MM.1S (cell line): Measurements from ENCODE around the gene CDC37.
"Not testable (repeated sequence)": the region's sequence is repeated elsewhere in the genome, so short reads cannot be mapped to it uniquely, and the experiment has no call there.

Source experiments
- DNase-seq: peaks from one replicate; pipeline ENCODE4 v3.0.0-alpha.2; 2015
- H2AFZ ChIP-seq: fragments of 300-600 bp; sonication (generic); 2 replicates; pipeline ENCODE4 v1.6.0; 2016; ENCODE audit warnings: antibody characterized with exemption, low read length
- H3F3A ChIP-seq: fragments of 300-600 bp; sonication (generic); 2 replicates; pipeline ENCODE4 v1.6.1; 2016; ENCODE audit warnings: mild to moderate bottlenecking, antibody characterized with exemption, low read length, moderate library complexity, mixed read lengths; ENCODE audit not compliant: insufficient read depth
- H3K27ac ChIP-seq: fragments of 300-600 bp; sonication (generic); 2 replicates; pipeline ENCODE4 v1.5.1; 2016; ENCODE audit warnings: mild to moderate bottlenecking, low read length
- H3K27me3 ChIP-seq: fragments of 300-600 bp; sonication (generic); replicated peaks from 2 replicates; pipeline ENCODE4 v1.6.0; 2016; ENCODE audit warnings: low read length; ENCODE audit not compliant: insufficient read depth
- H3K36me3 ChIP-seq: fragments of 300-600 bp; sonication (generic); replicated peaks from 2 replicates; pipeline ENCODE4 v1.6.1; 2016; ENCODE audit warnings: mild to moderate bottlenecking, low read length, mixed read lengths; ENCODE audit not compliant: insufficient read depth
- H3K4me1 ChIP-seq: fragments of 300-600 bp; sonication (generic); 2 replicates; pipeline ENCODE4 v1.6.1; 2016; ENCODE audit warnings: low read length, mixed read lengths
- H3K4me2 ChIP-seq: fragments of 300-600 bp; sonication (generic); 2 replicates; pipeline ENCODE4 v1.6.0; 2016; ENCODE audit warnings: low read depth, low read length
- H3K4me3 ChIP-seq: fragments of 300-600 bp; sonication (generic); 2 replicates; pipeline ENCODE4 v1.5.1; 2016; ENCODE audit warnings: low read length, mixed read lengths
- H3K79me2 ChIP-seq: fragments of 300-600 bp; sonication (generic); 2 replicates; pipeline ENCODE4 v1.6.1; 2016; ENCODE audit warnings: mixed run types, low read length, mixed read lengths
- H3K9ac ChIP-seq: fragments of 300-600 bp; sonication (generic); 2 replicates; pipeline ENCODE4 v1.6.1; 2016; ENCODE audit warnings: low read length, mixed read lengths
- H3K9me2 ChIP-seq: fragments of 300-600 bp; sonication (generic); replicated peaks from 2 replicates; pipeline ENCODE4 v1.6.1; 2016; ENCODE audit warnings: mild to moderate bottlenecking, low read length, mixed read lengths; ENCODE audit not compliant: insufficient read depth
- H3K9me3 ChIP-seq: fragments of 300-600 bp; sonication (generic); replicated peaks from 2 replicates; pipeline ENCODE4 v1.6.1; 2016; ENCODE audit warnings: mild to moderate bottlenecking, low read length, mixed read lengths; ENCODE audit not compliant: insufficient read depth
- H4K20me1 ChIP-seq: fragments of 300-600 bp; sonication (generic); 2 replicates; pipeline ENCODE4 v1.6.1; 2016; ENCODE audit warnings: mild to moderate bottlenecking, low read length, moderate library complexity, mixed read lengths; ENCODE audit not compliant: insufficient read depth
- EZH2 ChIP-seq: fragments of 300-600 bp; sonication (generic); optimal IDR thresholded peaks from 2 replicates; pipeline ENCODE3; 2017; ENCODE audit warnings: low read depth, mild to moderate bottlenecking, antibody characterized with exemption, low read length, mixed read lengths
- EZH2phosphoT487 ChIP-seq: fragments of 300-600 bp; sonication (generic); IDR thresholded peaks from 2 replicates; pipeline ENCODE4 v1.6.1; 2018; ENCODE audit warnings: antibody characterized with exemption, low read length
- TF ChIP-seq, protein P1 (sequence below): fragments of 300-600 bp; sonication (generic); IDR thresholded peaks from 2 replicates; pipeline ENCODE4 v1.5.1; 2016; ENCODE audit warnings: antibody characterized with exemption, low read length, mixed read lengths

The CDC37 gene

DNA sequence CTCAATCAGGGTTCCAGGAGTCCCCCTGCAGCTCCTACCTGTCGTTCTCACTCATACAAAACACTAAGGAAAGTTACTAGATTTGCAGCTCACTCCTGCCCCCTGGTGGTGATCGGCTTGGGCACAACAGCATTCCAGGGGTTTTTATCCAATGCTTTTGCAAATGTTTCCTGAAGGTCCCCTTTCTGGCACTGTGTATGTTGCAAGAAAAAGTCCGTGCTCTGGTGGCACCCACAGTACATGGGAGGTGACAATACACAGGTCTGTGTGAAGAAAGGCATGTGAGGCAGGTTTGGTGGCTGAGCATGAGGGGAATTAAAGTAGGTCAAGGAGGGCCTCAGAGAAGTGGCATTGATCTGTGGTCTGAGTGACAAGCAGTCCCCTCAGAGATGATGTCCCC lies 14.4 kb downstream of the CDC37 start:
- H3K4me1 ChIP-seq, result no peaks in the 10 kb centered on the region
- H3K79me2 ChIP-seq, result no peaks in the 10 kb centered on the region
- DNase-seq, result peak; percentile 75
- no peak for TF ChIP-seq EZH2
- TF ChIP-seq, protein P1, sequence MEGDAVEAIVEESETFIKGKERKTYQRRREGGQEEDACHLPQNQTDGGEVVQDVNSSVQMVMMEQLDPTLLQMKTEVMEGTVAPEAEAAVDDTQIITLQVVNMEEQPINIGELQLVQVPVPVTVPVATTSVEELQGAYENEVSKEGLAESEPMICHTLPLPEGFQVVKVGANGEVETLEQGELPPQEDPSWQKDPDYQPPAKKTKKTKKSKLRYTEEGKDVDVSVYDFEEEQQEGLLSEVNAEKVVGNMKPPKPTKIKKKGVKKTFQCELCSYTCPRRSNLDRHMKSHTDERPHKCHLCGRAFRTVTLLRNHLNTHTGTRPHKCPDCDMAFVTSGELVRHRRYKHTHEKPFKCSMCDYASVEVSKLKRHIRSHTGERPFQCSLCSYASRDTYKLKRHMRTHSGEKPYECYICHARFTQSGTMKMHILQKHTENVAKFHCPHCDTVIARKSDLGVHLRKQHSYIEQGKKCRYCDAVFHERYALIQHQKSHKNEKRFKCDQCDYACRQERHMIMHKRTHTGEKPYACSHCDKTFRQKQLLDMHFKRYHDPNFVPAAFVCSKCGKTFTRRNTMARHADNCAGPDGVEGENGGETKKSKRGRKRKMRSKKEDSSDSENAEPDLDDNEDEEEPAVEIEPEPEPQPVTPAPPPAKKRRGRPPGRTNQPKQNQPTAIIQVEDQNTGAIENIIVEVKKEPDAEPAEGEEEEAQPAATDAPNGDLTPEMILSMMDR, result peak; percentile 92
- H3K4me3 ChIP-seq, result no peak overlapping the region
- no peak overlapping the region for H2AFZ ChIP-seq
- no peaks in the 10 kb centered on the region for H4K20me1 ChIP-seq
- 0 out of 2 replicates have a peak, but pooled peaks cover 3% of the 10 kb centered on the region for H3K36me3 ChIP-seq
- H3K9ac ChIP-seq, result no peak overlapping the region
- H3K9me3 ChIP-seq, result no peaks in the 10 kb centered on the region
- peak overlapping the region; percentile 23; the same call in 1 of the 2 replicates for H3K4me2 ChIP-seq
- no peak overlapping the region for H3K27ac ChIP-seq
- no peaks in the 10 kb centered on the region for H3K9me2 ChIP-seq
- H3K27me3 ChIP-seq, result no peaks in the 10 kb centered on the region
- H3F3A ChIP-seq, result no peaks in the 10 kb centered on the region

DNA sequence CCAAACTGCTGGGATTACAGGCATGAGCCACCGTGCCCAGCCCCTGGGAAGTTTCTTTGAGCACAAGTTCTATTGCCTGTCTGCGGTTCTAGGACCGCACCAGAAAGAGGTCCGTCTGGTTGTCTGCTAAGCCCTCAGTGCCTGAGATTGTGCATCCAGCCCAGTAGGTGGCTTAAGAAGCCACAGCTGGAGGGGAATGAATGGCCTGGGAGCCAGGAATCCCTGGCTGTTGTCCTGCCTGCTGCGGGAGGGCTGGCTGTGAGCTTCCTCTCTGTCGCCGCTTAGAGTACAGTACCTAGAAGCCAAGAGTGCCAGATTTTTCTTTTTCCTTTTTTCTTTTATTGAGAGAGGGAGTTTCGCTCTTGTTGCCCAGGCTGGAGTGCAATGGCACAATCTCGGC lies 18.8 kb downstream of the CDC37 start:
- Histone ChIP-seq H2AFZ (no peak overlapping the region), H4K20me1 (no peaks in the 10 kb centered on the region), H3K9ac (no peak overlapping the region), H3K9me2 (no peaks in the 10 kb centered on the region), H3K9me3 (no peaks in the 10 kb centered on the region), H3K27ac (no peak overlapping the region), H3K27me3 (no peaks in the 10 kb centered on the region), H3K4me1 (peaks cover 5% of the 10 kb centered on the region), H3F3A (no peaks in the 10 kb centered on the region), H3K36me3 (no peaks in the 10 kb centered on the region), H3K4me2 (no peak overlapping the region), H3K4me3 (no peak overlapping the region), H3K79me2 (peaks cover 8% of the 10 kb centered on the region)
- TF ChIP-seq EZH2, result no peak
- TF ChIP-seq EZH2phosphoT487, result no peak
- TF ChIP-seq, protein P1, result no peak
- DNase-seq, result no peak

DNA sequence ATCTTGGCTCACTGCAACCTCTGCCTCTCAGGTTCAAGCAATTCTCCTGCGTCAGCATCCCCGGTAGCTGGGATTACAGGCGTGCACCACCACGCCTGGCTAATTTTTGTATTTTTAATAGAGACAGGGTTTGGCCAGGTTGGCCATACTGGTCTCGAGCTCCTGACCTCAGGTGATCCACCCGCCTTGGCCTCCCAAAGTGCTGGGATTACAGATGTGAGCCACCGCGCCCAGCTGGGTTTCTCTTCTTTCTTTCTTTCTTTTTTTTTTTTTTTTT lies 20.2 kb downstream of the CDC37 start:
- H3F3A ChIP-seq, H3K9me3 ChIP-seq, H3K9me2 ChIP-seq, H3K4me3 ChIP-seq, H3K36me3 ChIP-seq, H3K4me2 ChIP-seq, H3K27ac ChIP-seq, H3K9ac ChIP-seq, H3K4me1 ChIP-seq, DNase-seq, H4K20me1 ChIP-seq, H3K27me3 ChIP-seq, H2AFZ ChIP-seq: not testable (repeated sequence)
- H3K79me2 ChIP-seq, result peaks cover 17% of the 10 kb centered on the region

DNA sequence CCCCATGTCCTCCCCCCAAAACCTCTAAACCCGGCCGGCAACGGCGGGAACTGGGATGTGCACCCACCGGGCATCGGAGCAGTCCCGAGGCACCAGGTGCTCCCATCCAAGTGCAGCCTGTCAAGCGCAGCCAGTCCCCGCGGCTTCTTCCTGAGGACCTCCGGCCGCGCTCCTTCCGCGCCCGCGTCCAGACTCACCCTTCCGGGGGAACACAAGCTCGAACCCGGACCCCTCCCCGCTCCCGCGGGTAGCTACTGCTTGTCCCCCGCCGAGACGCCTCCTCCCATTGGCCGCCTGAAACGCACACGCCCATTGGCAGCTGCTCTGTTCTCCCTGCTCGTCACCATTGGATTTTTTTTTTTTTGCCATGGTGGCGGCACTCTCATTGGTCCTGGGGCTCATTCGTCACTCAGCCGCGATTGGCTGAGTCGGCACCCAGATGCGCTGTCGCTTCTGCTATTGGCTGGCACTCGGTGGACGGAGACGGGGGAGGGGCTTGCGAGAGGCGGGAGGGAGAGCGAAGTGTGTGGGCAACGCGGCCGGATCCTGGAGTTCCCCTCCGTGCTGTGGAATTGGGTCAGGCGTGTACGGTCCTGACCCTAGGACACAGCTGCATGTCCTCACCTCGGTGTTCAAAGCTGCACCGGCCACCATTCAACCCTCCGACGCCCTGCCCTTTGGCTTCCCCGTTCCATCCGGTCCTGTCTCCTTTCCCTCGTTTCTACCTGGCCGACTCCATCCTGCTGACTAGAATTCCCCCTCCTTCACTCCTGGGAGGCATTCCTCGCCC lies 22.8 kb downstream of the CDC37 start, which contains the start of gene TYK2:
TYK2 (minus strand) TSS at position 260 of the 790 bp plus-strand sequence. CDS start 2,166 bp downstream, outside the sequence.
- DNase-seq, result peak; percentile 99
- Histone ChIP-seq H3K27ac (peak within 1 kb of the TSS; percentile 39; the same call in 1 of the 2 replicates), H3K4me1 (peaks cover 5% of the 10 kb centered on the region)

More for the DNA sequence above, 22.8 kb downstream of the CDC37 start, which contains the start of gene TYK2:
- H3K27me3 ChIP-seq, result no peaks in the 10 kb centered on the region
- no peaks in the 10 kb centered on the region for H3K9me2 ChIP-seq
- peak within 1 kb of the TSS; percentile 86 for H3K4me3 ChIP-seq
- H3F3A ChIP-seq, result no peaks in the 10 kb centered on the region
- peak within 1 kb of the TSS; percentile 98 for H3K4me2 ChIP-seq
- no peaks in the 10 kb centered on the region for H3K9me3 ChIP-seq
- H3K9ac ChIP-seq, result peak within 1 kb of the TSS; percentile 87
- H4K20me1 ChIP-seq, result no peaks in the 10 kb centered on the region
- H3K36me3 ChIP-seq, result no peaks in the 10 kb centered on the region
- H2AFZ ChIP-seq, result peak within 1 kb of the TSS; percentile 99
- peaks cover 18% of the 10 kb centered on the region for H3K79me2 ChIP-seq
- TF ChIP-seq, protein P1, result no peak
- TF ChIP-seq EZH2, result no peak
- TF ChIP-seq EZH2phosphoT487, result no peak
